Astrocyte (in vitro differentiated cells and primary cell): Measurements from ENCODE around the gene UACA. TPM values are rescaled to one million over a fixed set of nuclear protein-coding genes. Genes with fewer than 3 reads are reported as not detected.

ENCODE experiments used
- DNase-seq: peaks from one replicate; pipeline ENCODE4 v3.0.0-alpha.2; 2010; ENCODE audit warnings: low read depth
- FAIRE-seq: peaks from 2 replicates; lab custom pipeline; 2011; peaks lifted over from hg19 to GRCh38; lab: Jason Lieb, UNC
- H2AFZ ChIP-seq: 2 replicates; pipeline ENCODE4 v1.6.0; 2012; ENCODE audit warnings: low read depth, low read length, inconsistent platforms
- H3K27ac ChIP-seq: 2 replicates; pipeline ENCODE4 v1.5.1; 2011; ENCODE audit warnings: low read depth, low read length, inconsistent platforms
- H3K27me3 ChIP-seq: 2 replicates; pipeline ENCODE4 v1.6.0; 2011; ENCODE audit warnings: low read length, inconsistent platforms; ENCODE audit not compliant: insufficient read depth
- H3K36me3 ChIP-seq: 2 replicates; pipeline ENCODE4 v1.5.1; 2011; ENCODE audit warnings: low read length, inconsistent platforms; ENCODE audit not compliant: insufficient read depth
- H3K4me1 ChIP-seq: 2 replicates; pipeline ENCODE4 v1.5.1; 2011; ENCODE audit warnings: low read length, inconsistent platforms; ENCODE audit not compliant: insufficient read depth
- H3K4me2 ChIP-seq: 2 replicates; pipeline ENCODE4 v1.6.0; 2012; ENCODE audit warnings: low read length, inconsistent platforms
- H3K4me3 ChIP-seq: 2 replicates; pipeline ENCODE4 v1.5.1; 2011; ENCODE audit warnings: low read depth, mild to moderate bottlenecking, low read length, inconsistent platforms; ENCODE audit not compliant: insufficient read depth
- H3K79me2 ChIP-seq: 2 replicates; pipeline ENCODE4 v1.6.0; 2012; ENCODE audit warnings: mild to moderate bottlenecking, low read length, inconsistent platforms; ENCODE audit not compliant: insufficient read depth
- H3K9ac ChIP-seq: 2 replicates; pipeline ENCODE4 v1.6.0; 2012; ENCODE audit warnings: mild to moderate bottlenecking, low read length, inconsistent platforms
- H3K9me3 ChIP-seq: 2 replicates; pipeline ENCODE4 v1.5.1; 2012; ENCODE audit warnings: low read depth, mild to moderate bottlenecking, low read length, inconsistent platforms; ENCODE audit not compliant: insufficient read depth
- H4K20me1 ChIP-seq: 2 replicates; pipeline ENCODE4 v1.6.0; 2012; ENCODE audit warnings: low read length, inconsistent platforms; ENCODE audit not compliant: insufficient read depth
- H3K27ac Mint-ChIP-seq: one replicate; pipeline ENCODE4 v1.8.0; 2021; ENCODE audit warnings: mild to moderate bottlenecking, mixed read lengths; ENCODE audit not compliant: unreplicated experiment
- H3K27me3 Mint-ChIP-seq: one replicate; pipeline ENCODE4 v1.8.0; 2021; ENCODE audit warnings: low read depth, mixed read lengths; ENCODE audit not compliant: unreplicated experiment
- H3K36me3 Mint-ChIP-seq: one replicate; pipeline ENCODE4 v1.8.0; 2021; ENCODE audit warnings: low read depth, mixed read lengths; ENCODE audit not compliant: unreplicated experiment
- H3K4me1 Mint-ChIP-seq: one replicate; pipeline ENCODE4 v1.8.0; 2021; ENCODE audit warnings: low read depth, mixed read lengths; ENCODE audit not compliant: unreplicated experiment
- H3K4me3 Mint-ChIP-seq: one replicate; pipeline ENCODE4 v1.8.0; 2021; ENCODE audit warnings: mild to moderate bottlenecking, moderate library complexity, mixed read lengths; ENCODE audit not compliant: unreplicated experiment
- H3K9me3 Mint-ChIP-seq: one replicate; pipeline ENCODE4 v1.8.0; 2021; ENCODE audit warnings: mild to moderate bottlenecking, mixed read lengths; ENCODE audit not compliant: unreplicated experiment
- EZH2 ChIP-seq: IDR thresholded peaks from 2 replicates; pipeline ENCODE4 v1.6.1; 2012; ENCODE audit warnings: mild to moderate bottlenecking, low read length, inconsistent platforms; ENCODE audit not compliant: insufficient read depth
- total RNA-seq: library from RNA; stranded (reverse); gene quantifications from 2 replicates; pipeline ENCODE4 v1.2.1, GENCODE V29; 2021
- TF ChIP-seq, protein P1 (sequence below): IDR thresholded peaks from 2 replicates; pipeline ENCODE4 v1.5.1; 2011; ENCODE audit warnings: low read depth, mild to moderate bottlenecking, inconsistent platforms, low read length, moderate library complexity; ENCODE audit not compliant: insufficient read depth

UACA gene
- total RNA-seq, 1 donor from 2014 or later, result 168 TPM

DNA sequence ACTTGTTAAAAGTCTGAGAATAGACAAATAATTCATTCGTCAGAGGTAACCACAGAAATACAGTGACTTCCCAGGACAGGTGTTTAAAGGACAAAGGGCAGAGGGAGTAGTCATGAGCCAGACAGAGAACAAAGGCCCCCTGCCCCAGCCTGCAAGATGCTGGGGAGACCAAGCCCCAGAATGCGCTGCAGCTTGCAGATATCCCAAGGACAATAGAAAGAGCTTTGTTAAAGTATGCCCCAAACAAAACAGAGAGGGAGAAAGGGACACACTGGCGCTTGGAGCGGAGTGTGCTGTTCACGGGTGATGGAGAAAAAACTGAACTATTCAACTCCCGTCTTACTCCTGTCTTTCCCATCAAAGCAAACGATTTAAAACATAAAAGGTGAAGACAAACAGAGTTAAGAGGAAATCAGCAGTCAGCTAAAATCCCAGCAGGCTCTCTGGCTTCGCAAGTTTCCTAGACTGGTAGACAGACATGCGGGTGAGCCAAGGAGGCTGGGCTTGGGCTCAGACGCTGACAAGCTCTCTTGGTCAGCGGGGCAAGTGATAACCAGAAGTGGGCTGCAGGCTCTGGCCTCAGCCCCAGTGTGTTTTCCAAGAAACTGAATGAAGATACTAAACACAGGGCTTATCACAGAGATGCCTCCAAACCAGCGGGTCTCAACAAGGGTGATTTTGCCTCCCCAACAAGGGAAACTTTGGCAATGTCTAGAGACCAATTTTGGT is 130.1 kb downstream of the UACA start:
- Histone ChIP-seq H2AFZ (no peak overlapping the region), H3K27ac (no peak overlapping the region), H3K36me3 (no peaks in the 10 kb centered on the region), H3K27me3 (peaks cover 8% of the 10 kb centered on the region), H3K4me1 (peaks cover 5% of the 10 kb centered on the region), H3K9ac (no peak overlapping the region), H3K9me3 (no peaks in the 10 kb centered on the region), H3K79me2 (no peaks in the 10 kb centered on the region), H3K4me2 (peak overlapping the region; percentile 24), H4K20me1 (peaks cover 40% of the 10 kb centered on the region), H3K4me3 (no peak overlapping the region)
- no peak for FAIRE-seq
- H3K27me3 Mint-ChIP-seq, result peaks cover 17% of the 10 kb centered on the region
- H3K36me3 Mint-ChIP-seq, result peaks cover 42% of the 10 kb centered on the region
- peak overlapping the region; percentile 50 for H3K27ac Mint-ChIP-seq
- TF ChIP-seq, protein P1, sequence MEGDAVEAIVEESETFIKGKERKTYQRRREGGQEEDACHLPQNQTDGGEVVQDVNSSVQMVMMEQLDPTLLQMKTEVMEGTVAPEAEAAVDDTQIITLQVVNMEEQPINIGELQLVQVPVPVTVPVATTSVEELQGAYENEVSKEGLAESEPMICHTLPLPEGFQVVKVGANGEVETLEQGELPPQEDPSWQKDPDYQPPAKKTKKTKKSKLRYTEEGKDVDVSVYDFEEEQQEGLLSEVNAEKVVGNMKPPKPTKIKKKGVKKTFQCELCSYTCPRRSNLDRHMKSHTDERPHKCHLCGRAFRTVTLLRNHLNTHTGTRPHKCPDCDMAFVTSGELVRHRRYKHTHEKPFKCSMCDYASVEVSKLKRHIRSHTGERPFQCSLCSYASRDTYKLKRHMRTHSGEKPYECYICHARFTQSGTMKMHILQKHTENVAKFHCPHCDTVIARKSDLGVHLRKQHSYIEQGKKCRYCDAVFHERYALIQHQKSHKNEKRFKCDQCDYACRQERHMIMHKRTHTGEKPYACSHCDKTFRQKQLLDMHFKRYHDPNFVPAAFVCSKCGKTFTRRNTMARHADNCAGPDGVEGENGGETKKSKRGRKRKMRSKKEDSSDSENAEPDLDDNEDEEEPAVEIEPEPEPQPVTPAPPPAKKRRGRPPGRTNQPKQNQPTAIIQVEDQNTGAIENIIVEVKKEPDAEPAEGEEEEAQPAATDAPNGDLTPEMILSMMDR, result no peak
- no peak for TF ChIP-seq EZH2
- no peaks in the 10 kb centered on the region for H3K9me3 Mint-ChIP-seq
- peaks cover 19% of the 10 kb centered on the region for H3K4me1 Mint-ChIP-seq
- H3K4me3 Mint-ChIP-seq, result peak overlapping the region; percentile 10
- DNase-seq, result no peak

DNA sequence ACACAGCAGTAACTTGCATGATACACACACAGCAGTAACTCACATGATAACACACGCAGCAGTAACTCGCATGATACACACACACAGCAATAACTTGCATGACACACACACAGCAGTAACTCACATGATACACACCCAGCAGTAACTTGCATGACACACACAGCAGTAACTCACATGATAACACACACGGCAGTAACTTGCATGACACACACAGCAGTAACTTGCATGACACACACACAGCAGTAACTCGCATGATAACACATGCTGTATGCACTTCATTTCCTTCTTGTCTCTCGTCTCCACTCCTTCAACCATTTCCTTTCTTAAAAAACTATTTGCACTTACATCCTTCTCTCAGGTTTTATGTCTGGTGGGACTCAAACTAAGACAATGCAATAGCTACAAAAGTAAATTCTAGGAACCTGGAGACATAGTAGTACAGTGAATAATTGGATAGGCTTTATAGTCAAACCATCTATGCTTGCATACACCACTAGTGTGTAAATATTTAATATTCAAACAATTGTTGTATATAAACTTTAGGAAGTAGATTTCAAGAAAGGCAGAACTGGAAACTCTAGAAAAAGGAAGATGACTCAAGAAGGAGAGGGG is 130.8 kb downstream of the UACA start:
- Histone ChIP-seq H3K9ac (no peak overlapping the region), H3K4me2 (peak overlapping the region; percentile 24), H3K4me1 (peaks cover 5% of the 10 kb centered on the region), H3K27ac (no peak overlapping the region), H4K20me1 (peaks cover 40% of the 10 kb centered on the region), H3K79me2 (no peaks in the 10 kb centered on the region), H3K4me3 (no peak overlapping the region), H3K9me3 (no peaks in the 10 kb centered on the region), H2AFZ (no peak overlapping the region), H3K27me3 (peaks cover 8% of the 10 kb centered on the region), H3K36me3 (no peaks in the 10 kb centered on the region)
- FAIRE-seq (peak; percentile 76), DNase-seq (peak; percentile 66)
- TF ChIP-seq, protein P1, result no peak
- TF ChIP-seq EZH2, result no peak
- H3K36me3 Mint-ChIP-seq, result peaks cover 41% of the 10 kb centered on the region
- H3K4me1 Mint-ChIP-seq, result peaks cover 19% of the 10 kb centered on the region
- H3K27me3 Mint-ChIP-seq, result peaks cover 15% of the 10 kb centered on the region
- H3K4me3 Mint-ChIP-seq, result peak overlapping the region; percentile 10
- H3K27ac Mint-ChIP-seq, result peak overlapping the region; percentile 50
- H3K9me3 Mint-ChIP-seq, result no peaks in the 10 kb centered on the region

DNA sequence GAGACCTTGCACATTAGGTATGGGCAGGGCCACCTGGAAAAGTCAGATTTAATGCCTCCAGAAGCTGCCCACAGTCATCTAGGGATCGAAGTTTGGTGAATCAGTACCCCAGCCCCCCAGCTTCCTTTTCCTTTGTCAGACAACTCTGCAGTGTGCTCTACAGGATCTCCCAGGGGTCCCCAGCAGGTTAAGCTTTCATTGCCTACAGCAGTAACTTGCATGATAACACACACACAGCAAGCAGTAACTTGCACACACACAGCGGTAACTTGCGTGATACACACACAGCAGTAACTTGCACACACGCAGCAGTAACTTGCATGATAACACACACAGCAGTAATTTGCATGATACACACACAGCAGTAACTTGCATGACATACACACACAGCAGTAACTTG is 131.3 kb downstream of the UACA start:
- peaks cover 19% of the 10 kb centered on the region for H3K4me1 Mint-ChIP-seq
- FAIRE-seq (no peak), DNase-seq (no peak)
- Histone ChIP-seq H3K27me3 (peaks cover 8% of the 10 kb centered on the region), H3K79me2 (no peaks in the 10 kb centered on the region), H3K27ac (no peak overlapping the region), H4K20me1 (peaks cover 40% of the 10 kb centered on the region), H3K9ac (no peak overlapping the region), H2AFZ (no peak overlapping the region), H3K36me3 (no peaks in the 10 kb centered on the region), H3K4me3 (no peak overlapping the region), H3K4me2 (no peak overlapping the region), H3K9me3 (no peaks in the 10 kb centered on the region), H3K4me1 (peaks cover 5% of the 10 kb centered on the region)
- H3K27me3 Mint-ChIP-seq, result peaks cover 15% of the 10 kb centered on the region
- TF ChIP-seq, protein P1, result no peak
- TF ChIP-seq EZH2, result no peak
- H3K9me3 Mint-ChIP-seq, result no peaks in the 10 kb centered on the region
- peaks cover 43% of the 10 kb centered on the region for H3K36me3 Mint-ChIP-seq
- H3K27ac Mint-ChIP-seq, result no peak overlapping the region
- no peak overlapping the region for H3K4me3 Mint-ChIP-seq
